ENCODE measurements around the gene IRAK3. TPM values are rescaled to one million over a fixed set of nuclear protein-coding genes. Genes with fewer than 3 reads are reported as not detected.
"Not testable (repeated sequence)": the region's sequence is repeated elsewhere in the genome, so short reads cannot be mapped to it uniquely, and the experiment has no call there.

Gene IRAK3
- total RNA-seq, 1 experiment from 2014 or later: 0.07 TPM

DNA sequence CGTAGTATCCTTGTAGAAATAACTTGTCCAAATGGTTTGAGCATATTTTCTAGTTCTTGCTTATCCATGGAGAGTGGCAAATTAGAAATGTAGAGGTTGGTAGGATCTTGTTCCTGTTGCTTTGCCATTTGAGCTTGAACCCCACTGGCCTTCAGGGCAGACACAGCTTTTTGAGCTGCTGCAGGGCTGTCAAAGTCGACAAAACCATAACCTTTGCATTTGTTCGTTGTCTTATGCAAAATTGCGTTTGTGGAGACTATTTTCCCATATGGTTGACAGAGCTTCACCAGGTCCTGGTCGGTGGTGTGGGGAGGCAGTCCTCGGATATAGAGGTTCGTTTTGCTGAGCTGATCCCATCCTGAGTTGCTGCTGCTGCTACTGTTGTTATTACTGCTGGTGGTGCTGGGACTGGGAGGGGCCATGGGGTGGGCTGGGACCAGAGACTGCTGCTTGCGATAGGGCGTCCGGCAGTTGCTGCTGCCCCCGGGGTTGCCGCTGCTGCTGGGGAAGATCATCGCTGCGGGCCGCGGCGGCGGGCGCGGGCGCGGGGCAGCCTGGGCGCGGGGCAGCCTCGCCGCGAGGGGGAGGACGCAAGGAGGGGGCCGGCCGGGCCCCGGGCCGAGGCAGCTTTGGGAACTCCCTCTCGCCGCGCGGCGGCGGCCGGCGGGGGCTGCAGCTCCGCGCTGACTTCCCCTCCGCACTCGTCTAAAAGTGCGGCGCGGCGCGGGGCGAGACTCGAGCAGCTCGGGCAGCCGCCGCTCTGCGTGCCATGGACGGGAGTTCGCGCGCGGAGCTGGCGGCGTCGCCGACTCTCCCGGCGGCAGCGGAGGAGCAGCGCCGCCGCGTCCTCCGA, 46.0 kb downstream of the IRAK3 start:
- peaks cover 17% of the 10 kb centered on the region for H3K4me1 ChIP-seq (replicated peaks; ENCODE audit: insufficient read depth)
- POLR2A ChIA-PET (ENCODE audit: unreplicated experiment); H3F3A ChIP-seq (ENCODE audit: insufficient read depth, low read depth); H3K27me3 ChIP-seq (ENCODE audit: insufficient read depth, low read depth); H4K20me1 ChIP-seq (ENCODE audit: insufficient read depth); H3K27ac ChIP-seq; intact Hi-C loops (cut with micrococcal nuclease; ENCODE audit: unreplicated experiment); H3K9me2 ChIP-seq (ENCODE audit: insufficient read depth); H3K36me3 ChIP-seq (ENCODE audit: low read depth); H3K79me2 ChIP-seq (ENCODE audit: low read depth); H3K9me3 ChIP-seq (ENCODE audit: insufficient read depth, low read depth); BruUV-seq (replicated peaks): not testable (repeated sequence)
- CTCF ChIA-PET: interaction anchor here (0.6 kb wide), 1 partner anchor 68 kb away, joined by 5 read pairs; no protein-coding TSS in a partner anchor
- DNase-seq: peak in 1 of 2 experiments; percentile 24
- H3K4me2 ChIP-seq: peak overlapping the region; percentile 76
- peak overlapping the region; percentile 64 for H3K4me3 ChIP-seq
- peak overlapping the region; percentile 85 for H2AFZ ChIP-seq

DNA sequence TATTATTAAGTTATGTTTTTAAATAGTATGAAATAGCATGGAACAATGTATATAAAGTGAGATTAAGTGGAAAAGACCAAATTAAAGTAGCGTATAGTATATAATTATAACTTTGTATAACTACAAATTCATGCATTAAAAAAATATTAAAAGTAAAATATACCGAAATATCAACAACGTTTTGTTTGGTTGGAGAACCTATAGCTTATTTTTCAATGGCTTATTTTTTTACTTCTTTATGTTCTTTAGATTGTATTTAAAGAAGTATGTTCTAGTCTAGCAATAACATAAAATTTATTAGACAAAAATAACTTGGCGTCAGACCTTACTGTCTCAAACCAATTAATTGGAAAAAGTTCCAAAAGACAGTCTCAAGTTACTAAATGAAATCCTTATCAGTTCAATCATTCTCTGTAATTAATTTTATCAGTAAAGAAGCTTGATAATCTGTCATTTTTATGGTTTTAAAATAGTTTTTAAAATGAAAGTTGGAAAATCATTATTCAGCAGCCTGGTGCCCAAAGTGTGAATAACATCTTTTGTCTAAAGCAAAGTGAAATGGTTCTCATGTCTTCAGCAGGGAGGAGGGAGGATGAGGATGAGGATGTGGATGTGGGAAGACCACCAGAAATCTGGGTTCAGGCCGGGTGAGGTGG, 46.7 kb downstream of the IRAK3 start:
- no TSS peak for BruUV-seq (replicated peaks)
- Histone ChIP-seq H3K4me3 (peak overlapping the region; percentile 64), H3K9me3 (ENCODE audit: insufficient read depth, low read depth) (no peaks in the 10 kb centered on the region), H3F3A (ENCODE audit: insufficient read depth, low read depth) (no peaks in the 10 kb centered on the region), H2AFZ (peak overlapping the region; percentile 85), H3K4me2 (peak overlapping the region; percentile 76), H3K27me3 (ENCODE audit: insufficient read depth, low read depth) (0 out of 2 replicates have a peak, but pooled peaks cover 3% of the 10 kb centered on the region), H3K27ac (no peak overlapping the region), H3K9me2 (ENCODE audit: insufficient read depth) (no peaks in the 10 kb centered on the region), H3K79me2 (ENCODE audit: low read depth) (no peaks in the 10 kb centered on the region), H3K4me1 (replicated peaks; ENCODE audit: insufficient read depth) (peaks cover 17% of the 10 kb centered on the region), H3K36me3 (ENCODE audit: low read depth) (no peaks in the 10 kb centered on the region), H4K20me1 (ENCODE audit: insufficient read depth) (no peaks in the 10 kb centered on the region)
- CTCF ChIA-PET: no interaction called here
- POLR2A ChIA-PET (ENCODE audit: unreplicated experiment): interaction anchor here (0.6 kb wide), 1 partner anchor 85 kb away, joined by 6 read pairs; no protein-coding TSS in a partner anchor
- DNase-seq: no peak
- no peak; the same call in 1 of the 2 replicates for TF ChIP-seq EZH2 (IDR thresholded peaks at IDR 0.05; ENCODE audit: low read depth)
- TF ChIP-seq, protein P1, sequence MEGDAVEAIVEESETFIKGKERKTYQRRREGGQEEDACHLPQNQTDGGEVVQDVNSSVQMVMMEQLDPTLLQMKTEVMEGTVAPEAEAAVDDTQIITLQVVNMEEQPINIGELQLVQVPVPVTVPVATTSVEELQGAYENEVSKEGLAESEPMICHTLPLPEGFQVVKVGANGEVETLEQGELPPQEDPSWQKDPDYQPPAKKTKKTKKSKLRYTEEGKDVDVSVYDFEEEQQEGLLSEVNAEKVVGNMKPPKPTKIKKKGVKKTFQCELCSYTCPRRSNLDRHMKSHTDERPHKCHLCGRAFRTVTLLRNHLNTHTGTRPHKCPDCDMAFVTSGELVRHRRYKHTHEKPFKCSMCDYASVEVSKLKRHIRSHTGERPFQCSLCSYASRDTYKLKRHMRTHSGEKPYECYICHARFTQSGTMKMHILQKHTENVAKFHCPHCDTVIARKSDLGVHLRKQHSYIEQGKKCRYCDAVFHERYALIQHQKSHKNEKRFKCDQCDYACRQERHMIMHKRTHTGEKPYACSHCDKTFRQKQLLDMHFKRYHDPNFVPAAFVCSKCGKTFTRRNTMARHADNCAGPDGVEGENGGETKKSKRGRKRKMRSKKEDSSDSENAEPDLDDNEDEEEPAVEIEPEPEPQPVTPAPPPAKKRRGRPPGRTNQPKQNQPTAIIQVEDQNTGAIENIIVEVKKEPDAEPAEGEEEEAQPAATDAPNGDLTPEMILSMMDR (conservative IDR thresholded peaks at IDR 0.05): peak; percentile 51; the same call in 1 of the 2 replicates
- intact Hi-C loops (cut with micrococcal nuclease; ENCODE audit: unreplicated experiment): no loop called here

DNA sequence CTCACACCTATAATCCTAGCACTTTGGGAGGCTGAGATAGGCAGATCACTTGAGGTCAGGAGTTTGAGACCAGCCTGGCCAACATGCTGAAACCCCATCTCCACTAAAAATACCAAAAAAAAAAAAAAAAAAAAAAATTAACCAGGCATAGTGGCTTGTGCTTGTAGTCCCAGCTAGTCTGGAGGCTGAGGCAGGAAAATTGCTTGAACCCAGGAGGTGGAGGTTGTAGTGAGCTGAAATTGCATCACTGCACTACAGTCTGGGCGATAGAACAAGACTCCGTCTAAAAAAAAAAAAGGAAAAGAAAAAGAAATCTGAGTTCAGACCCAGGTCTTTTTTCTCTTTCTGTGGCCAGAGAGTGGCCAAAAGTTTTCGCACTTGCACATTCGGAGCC, 47.3 kb downstream of the IRAK3 start:
- H3K36me3 ChIP-seq (ENCODE audit: low read depth); intact Hi-C loops (cut with micrococcal nuclease; ENCODE audit: unreplicated experiment); H3K9me2 ChIP-seq (ENCODE audit: insufficient read depth); BruUV-seq (replicated peaks); CTCF ChIA-PET; H2AFZ ChIP-seq; H4K20me1 ChIP-seq (ENCODE audit: insufficient read depth); DNase-seq; H3K9me3 ChIP-seq (ENCODE audit: insufficient read depth, low read depth); H3K27ac ChIP-seq; H3K79me2 ChIP-seq (ENCODE audit: low read depth); H3K27me3 ChIP-seq (ENCODE audit: insufficient read depth, low read depth); H3F3A ChIP-seq (ENCODE audit: insufficient read depth, low read depth): not testable (repeated sequence)
- H3K4me3 ChIP-seq: peak overlapping the region; percentile 64; the same call in 1 of the 2 replicates
- H3K4me2 ChIP-seq: peak overlapping the region; percentile 76
- POLR2A ChIA-PET (ENCODE audit: unreplicated experiment): interaction anchor here (0.6 kb wide), 1 partner anchor 84 kb away, joined by 6 read pairs; no protein-coding TSS in a partner anchor
- H3K4me1 ChIP-seq (replicated peaks; ENCODE audit: insufficient read depth): peaks cover 17% of the 10 kb centered on the region

DNA sequence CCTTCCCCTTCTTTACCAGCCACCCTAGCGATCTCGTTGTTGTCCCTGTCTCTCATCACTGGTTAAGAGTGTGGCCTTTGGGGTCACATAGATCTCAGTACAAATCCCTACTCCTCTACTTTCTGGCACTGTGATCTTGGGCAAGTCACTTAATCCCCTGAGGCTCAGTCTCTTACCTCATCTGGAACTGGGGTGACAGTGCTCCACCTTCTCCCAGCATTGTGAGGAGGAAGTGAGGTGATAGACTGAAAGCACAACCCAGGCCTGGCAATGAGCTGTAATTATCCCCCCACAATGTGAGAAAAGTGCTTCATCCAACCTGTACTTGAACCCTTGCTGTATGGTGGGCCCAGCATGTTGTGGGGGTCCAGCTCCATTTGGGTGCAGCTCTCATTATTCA, 48.0 kb downstream of the IRAK3 start:
- Histone ChIP-seq H3K27me3 (ENCODE audit: insufficient read depth, low read depth) (0 out of 2 replicates have a peak, but pooled peaks cover 3% of the 10 kb centered on the region), H3K9me3 (ENCODE audit: insufficient read depth, low read depth) (no peaks in the 10 kb centered on the region), H4K20me1 (ENCODE audit: insufficient read depth) (no peaks in the 10 kb centered on the region), H3F3A (ENCODE audit: insufficient read depth, low read depth) (no peaks in the 10 kb centered on the region), H3K27ac (no peak overlapping the region), H3K79me2 (ENCODE audit: low read depth) (no peaks in the 10 kb centered on the region), H3K4me2 (no peak overlapping the region), H3K4me3 (no peak overlapping the region), H2AFZ (no peak overlapping the region), H3K9me2 (ENCODE audit: insufficient read depth) (no peaks in the 10 kb centered on the region), H3K36me3 (ENCODE audit: low read depth) (no peaks in the 10 kb centered on the region), H3K4me1 (replicated peaks; ENCODE audit: insufficient read depth) (peaks cover 21% of the 10 kb centered on the region)
- DNase-seq: no peak
- ChIA-PET CTCF (no interaction called here), POLR2A (ENCODE audit: unreplicated experiment) (no interaction called here)
- intact Hi-C loops (cut with micrococcal nuclease; ENCODE audit: unreplicated experiment): no loop called here
- no TSS peak for BruUV-seq (replicated peaks)
- TF ChIP-seq, protein P1 (conservative IDR thresholded peaks at IDR 0.05): no peak
- TF ChIP-seq EZH2 (IDR thresholded peaks at IDR 0.05; ENCODE audit: low read depth): no peak
